ENCODE data around the gene MYOM1.

GRCh38 chr18:3117493-3118192, 102.1 kb downstream of the MYOM1 start:
- TF ChIP-seq POLR2AphosphoS5 (IDR thresholded peaks at IDR 0.05): no peak
- TF ChIP-seq EP300 (IDR thresholded peaks at IDR 0.05): no peak
- TF ChIP-seq CTCF (IDR thresholded peaks at IDR 0.05): no peak
- TF ChIP-seq POLR2A (IDR thresholded peaks at IDR 0.05): no peak

All from sigmoid colon (tissue), 4 donors.